SJCRH30 (cell line): Measurements from ENCODE around the gene PTCH2. TPM values are rescaled to one million over a fixed set of nuclear protein-coding genes. Genes with fewer than 3 reads are reported as not detected.
A peak's percentile ranks its signal among the peaks of the same experiment; 100 is the strongest.
"Not testable (repeated sequence)": the region's sequence is repeated elsewhere in the genome, so short reads cannot be mapped to it uniquely, and the experiment has no call there.

ENCODE experiments used
- DNase-seq, 2 experiments: peaks; one replicate each; pipeline ENCODE4 v3.0.0-alpha.2; 2015 to 2020
- H3K27ac ChIP-seq: fragments of 250-450 bp; sonication (Bioruptor Pico); 2 replicates; pipeline ENCODE4 v1.5.1; 2020; ENCODE audit warnings: mild to moderate bottlenecking, moderate library complexity
- H3K27me3 ChIP-seq: fragments of 250-450 bp; sonication (Bioruptor Pico); 2 replicates; pipeline ENCODE4 v1.5.1; 2020; ENCODE audit warnings: mild to moderate bottlenecking, moderate library complexity
- H3K36me3 ChIP-seq: fragments of 250-450 bp; sonication (Bioruptor Pico); 2 replicates; pipeline ENCODE4 v1.5.1; 2020; ENCODE audit warnings: mild to moderate bottlenecking, moderate library complexity
- H3K4me1 ChIP-seq: fragments of 250-450 bp; sonication (Bioruptor Pico); 2 replicates; pipeline ENCODE4 v1.5.1; 2020; ENCODE audit warnings: mild to moderate bottlenecking, moderate library complexity
- H3K4me3 ChIP-seq: fragments of 250-450 bp; sonication (Bioruptor Pico); 2 replicates; pipeline ENCODE4 v1.5.1; 2020; ENCODE audit warnings: mild to moderate bottlenecking, moderate library complexity
- H3K9me3 ChIP-seq: fragments of 250-450 bp; sonication (Bioruptor Pico); replicated peaks from 2 replicates; pipeline ENCODE4 v1.5.1; 2020; ENCODE audit warnings: mild to moderate bottlenecking, moderate library complexity
- total RNA-seq: library from RNA; depleted of rRNA; stranded (reverse); fragments of >200 nt; shearing (Covaris generic); gene quantifications from 2 replicates; pipeline ENCODE4 v1.2.3, GENCODE V29; 2014

PTCH2 gene
- total RNA-seq, 1 experiment from 2014 or later, result 1.8 TPM

- Histone ChIP-seq H3K36me3 (peaks cover 11% of the 10 kb centered on the region; the same call in 1 of the 2 replicates), H3K27ac (no peak overlapping the region), H3K27me3 (no peaks in the 10 kb centered on the region), H3K4me3 (no peak overlapping the region), H3K9me3 (no peaks in the 10 kb centered on the region), H3K4me1 (peaks cover 42% of the 10 kb centered on the region)
- DNase-seq, result no peak
These were observed 37.6 kb downstream of the PTCH2 start for GRCh38 chr1:44805311-44806024.

- H3K36me3 ChIP-seq, result peaks cover 11% of the 10 kb centered on the region; the same call in 1 of the 2 replicates
- H3K9me3 ChIP-seq, result no peaks in the 10 kb centered on the region
- H3K27ac ChIP-seq, result peak overlapping the region; percentile 50; the same call in 1 of the 2 replicates
- no peak overlapping the region for H3K4me3 ChIP-seq
- no peaks in the 10 kb centered on the region for H3K27me3 ChIP-seq
- no peak for DNase-seq
- peaks cover 36% of the 10 kb centered on the region for H3K4me1 ChIP-seq
These were observed 39.5 kb downstream of the PTCH2 start for GRCh38 chr1:44803312-44804095.

- Histone ChIP-seq H3K4me3 (no peak overlapping the region), H3K27me3 (no peaks in the 10 kb centered on the region), H3K9me3 (no peaks in the 10 kb centered on the region), H3K27ac (peak overlapping the region; percentile 50; the same call in 1 of the 2 replicates), H3K4me1 (peaks cover 32% of the 10 kb centered on the region), H3K36me3 (peaks cover 11% of the 10 kb centered on the region; the same call in 1 of the 2 replicates)
- DNase-seq, result no peak
These were observed 40.1 kb downstream of the PTCH2 start for GRCh38 chr1:44803062-44803311.

- Histone ChIP-seq H3K27me3 (no peaks in the 10 kb centered on the region), H3K36me3 (peaks cover 11% of the 10 kb centered on the region; the same call in 1 of the 2 replicates), H3K9me3 (no peaks in the 10 kb centered on the region), H3K4me1 (peaks cover 27% of the 10 kb centered on the region), H3K4me3 (no peak overlapping the region), H3K27ac (peak overlapping the region; percentile 50)
- DNase-seq, result peak; percentile 71 to 74
These were observed 40.6 kb downstream of the PTCH2 start for GRCh38 chr1:44802306-44803061.

- H3K27me3 ChIP-seq, result no peaks in the 10 kb centered on the region
- no peak for DNase-seq
- H3K36me3 ChIP-seq, result peaks cover 11% of the 10 kb centered on the region; the same call in 1 of the 2 replicates
- H3K4me1 ChIP-seq, result peaks cover 19% of the 10 kb centered on the region
- no peaks in the 10 kb centered on the region for H3K9me3 ChIP-seq
- peak overlapping the region; percentile 50; the same call in 1 of the 2 replicates for H3K27ac ChIP-seq
- H3K4me3 ChIP-seq, result no peak overlapping the region
These were observed 41.4 kb downstream of the PTCH2 start for GRCh38 chr1:44801491-44802305.

- H3K9me3 ChIP-seq, result no peaks in the 10 kb centered on the region
- DNase-seq, result peak; percentile 98 to 99
- peaks cover 7% of the 10 kb centered on the region; the same call in 1 of the 2 replicates for H3K36me3 ChIP-seq
- H3K27me3 ChIP-seq, result no peaks in the 10 kb centered on the region
- H3K27ac ChIP-seq, result peak within 1 kb of the TSS; percentile 13
- peak within 1 kb of the TSS; percentile 63 for H3K4me3 ChIP-seq
- H3K4me1 ChIP-seq, result peaks cover 17% of the 10 kb centered on the region
These were observed 43.1 kb downstream of the PTCH2 start, which contains the start of gene PLK3 for GRCh38 chr1:44799770-44800584. Gene PLK3, plus strand, starts transcription at chr1:44800377. Its CDS starts 87 bp downstream, at chr1:44800464.

GRCh38 chr1:44798481-44799365 is 44.3 kb downstream of the PTCH2 start:
- Histone ChIP-seq H3K27me3 (no peaks in the 10 kb centered on the region), H3K9me3 (no peaks in the 10 kb centered on the region), H3K4me1 (peaks cover 17% of the 10 kb centered on the region), H3K27ac (no peak overlapping the region), H3K4me3 (no peak overlapping the region; the same call in 1 of the 2 replicates), H3K36me3 (0 out of 2 replicates have a peak, but pooled peaks cover 7% of the 10 kb centered on the region)
- no peak for DNase-seq

- H3K36me3 ChIP-seq, H3K27me3 ChIP-seq, H3K27ac ChIP-seq, H3K4me3 ChIP-seq, DNase-seq, H3K9me3 ChIP-seq: not testable (repeated sequence)
- H3K4me1 ChIP-seq, result peaks cover 16% of the 10 kb centered on the region
These were observed 45.2 kb downstream of the PTCH2 start for GRCh38 chr1:44797886-44798285.

- no peak overlapping the region for H3K4me3 ChIP-seq
- no peaks in the 10 kb centered on the region for H3K27me3 ChIP-seq
- no peaks in the 10 kb centered on the region for H3K36me3 ChIP-seq
- no peaks in the 10 kb centered on the region for H3K4me1 ChIP-seq
- H3K27ac ChIP-seq, result no peak overlapping the region
- DNase-seq, result no peak
- no peaks in the 10 kb centered on the region for H3K9me3 ChIP-seq
These were observed 50.1 kb downstream of the PTCH2 start for GRCh38 chr1:44792736-44793502.

GRCh38 chr1:44790968-44791801 is 51.9 kb downstream of the PTCH2 start:
- no peaks in the 10 kb centered on the region for H3K9me3 ChIP-seq
- H3K36me3 ChIP-seq, result no peaks in the 10 kb centered on the region
- H3K27me3 ChIP-seq, result no peaks in the 10 kb centered on the region
- H3K4me1 ChIP-seq, result no peaks in the 10 kb centered on the region
- no peak overlapping the region for H3K4me3 ChIP-seq
- no peak overlapping the region for H3K27ac ChIP-seq
- no peak for DNase-seq

- DNase-seq, result no peak
- no peaks in the 10 kb centered on the region for H3K4me1 ChIP-seq
- no peaks in the 10 kb centered on the region for H3K27me3 ChIP-seq
- no peak within 1 kb of the TSS for H3K4me3 ChIP-seq
- no peaks in the 10 kb centered on the region for H3K36me3 ChIP-seq
- no peaks in the 10 kb centered on the region for H3K9me3 ChIP-seq
- H3K27ac ChIP-seq, result no peak within 1 kb of the TSS
These were observed 54.8 kb downstream of the PTCH2 start, which contains the start of gene BEST4 for GRCh38 chr1:44788120-44788860. Gene BEST4, minus strand, starts transcription at chr1:44788170. Its CDS starts 465 bp downstream, at chr1:44787705.
